ENCODE measurements around the gene PDLIM5. TPM values are rescaled to one million over a fixed set of nuclear protein-coding genes. Genes with fewer than 3 reads are reported as not detected.

Gene PDLIM5
- total and polyA plus RNA-seq, 2 of the 8 experiments (the other 6 are each of a cell fraction or from before 2014, with no cell fraction given), result 37.3 to 62.1 TPM

- H2BK12ac ChIP-seq (ENCODE audit: low read depth, low read length), result no peak overlapping the region
- no peak overlapping the region for H3K14ac ChIP-seq (ENCODE audit: insufficient read length)
- H2BK15ac ChIP-seq (ENCODE audit: low read length), result no peak overlapping the region
- no peak overlapping the region for H3K4me3 ChIP-seq (ENCODE audit: extremely low read depth in 1 of 4, insufficient read depth in 2 of 4, low read depth in 3 of 4, low read length in 4 of 4)
- H2BK20ac ChIP-seq (ENCODE audit: low read length), result no peak overlapping the region
- CTCF ChIA-PET (ENCODE audit: partially characterized antibody), result interaction anchor here (1.2 kb wide), 1 partner anchor 50 kb away, joined by 3 read pairs; no protein-coding TSS in a partner anchor
- H2AFZ ChIP-seq (ENCODE audit: low read length), result no peak overlapping the region
- H3K27me3 ChIP-seq (replicated peaks in 1 of 4; ENCODE audit: control insufficient read depth in 3 of 4, extremely low read depth in 1 of 4, insufficient read depth in 3 of 4, low read length in 3 of 4), result no peaks in the 10 kb centered on the region
- no peak overlapping the region for H3K4me2 ChIP-seq (ENCODE audit: insufficient read depth in 1 of 2, low read depth in 2 of 2, low read length in 2 of 2)
- DNase-seq (ENCODE audit: low read depth in 1 of 2, low spot score in 2 of 2), result no peak
- H3K36me3 ChIP-seq (ENCODE audit: control insufficient read depth in 2 of 4, insufficient read depth in 4 of 4, low read length in 3 of 4), result no peaks in the 10 kb centered on the region
- H2BK5ac ChIP-seq (ENCODE audit: low read depth, low read length), result no peak overlapping the region
- 87% methylated on average over 4 of the region's 4 CpGs; no CpG with 5 or more reads in 1 of the 2 experiments for WGBS, 2 experiments (ENCODE audit: extremely low coverage in 1 of 2, insufficient coverage in 1 of 2, insufficient read length in 1 of 2, insufficient replicate concordance in 2 of 2, low coverage in 1 of 2, low lambda C conversion rate in 2 of 2, missing lambda C conversion rate in 1 of 2)
- no peaks in the 10 kb centered on the region for H3K79me1 ChIP-seq (ENCODE audit: low read depth, low read length)
- H2BK120ac ChIP-seq (replicated peaks; ENCODE audit: low read depth, low read length), result no peak overlapping the region
- no peak overlapping the region for H3K23ac ChIP-seq (ENCODE audit: insufficient read length)
- H3K9me3 ChIP-seq (ENCODE audit: insufficient read depth in 2 of 2, low read depth in 1 of 2, low read length in 1 of 2), result no peaks in the 10 kb centered on the region
- H4K20me1 ChIP-seq (replicated peaks in 1 of 2; ENCODE audit: control insufficient read depth in 1 of 2, insufficient read depth in 2 of 2, low read length in 2 of 2), result no peaks in the 10 kb centered on the region
- no peak overlapping the region for H3K27ac ChIP-seq (ENCODE audit: low read depth, low read length)
- H4K8ac ChIP-seq (ENCODE audit: extremely low read depth, insufficient read depth, low read length), result no peak overlapping the region
- no peak overlapping the region for H3K4ac ChIP-seq (replicated peaks; ENCODE audit: insufficient read length, low read depth, low read length)
- H3K79me2 ChIP-seq (ENCODE audit: control insufficient read depth in 1 of 2, insufficient read depth in 2 of 2, low read length in 2 of 2), result peaks cover 0 to 5% of the 10 kb centered on the region in 2 experiments; a peak in 1 of 4 replicates
- H3K4me1 ChIP-seq (replicated peaks in 1 of 4; ENCODE audit: control insufficient read depth in 3 of 4, insufficient read depth in 4 of 4, low read length in 3 of 4), result peaks cover 0 to 4% (median 0%) of the 10 kb centered on the region in 4 experiments; a peak in 1 of 7 replicates
- H3K23me2 ChIP-seq (ENCODE audit: low read depth, low read length), result no peaks in the 10 kb centered on the region
- POLR2A ChIA-PET (ENCODE audit: partially characterized antibody), result no interaction called here
- no peak overlapping the region for H2AK5ac ChIP-seq (ENCODE audit: low read depth, low read length)
- H3K9ac ChIP-seq (replicated peaks in 1 of 4; ENCODE audit: extremely low read depth in 1 of 4, low read depth in 3 of 4, low read length in 3 of 4), result no peak overlapping the region
- FAIRE-seq, result no peak
- H4K5ac ChIP-seq (ENCODE audit: insufficient read length, low read depth, low read length), result no peak overlapping the region
- H4K91ac ChIP-seq (replicated peaks; ENCODE audit: insufficient read length, low read length), result no peak overlapping the region
- H3K56ac ChIP-seq (replicated peaks; ENCODE audit: insufficient read length, low read depth, low read length), result no peak overlapping the region
- H3K18ac ChIP-seq (ENCODE audit: extremely low read depth, low read length), result no peak overlapping the region
- TF ChIP-seq ATF2 (IDR thresholded peaks at IDR 0.05; ENCODE audit: low read length) (no peak), SIRT6 (IDR thresholded peaks at IDR 0.05; ENCODE audit: low read length) (no peak), YY1 (IDR thresholded peaks at IDR 0.05; ENCODE audit: low read depth, low read length) (no peak), CBX8 (IDR thresholded peaks at IDR 0.05; ENCODE audit: borderline replicate concordance, low read depth, low read length) (no peak), NRF1 (IDR thresholded peaks at IDR 0.05; ENCODE audit: low read depth, low read length) (no peak), ATF3 (IDR thresholded peaks at IDR 0.05; ENCODE audit: insufficient read depth, low read depth, low read length) (no peak), SP1 (IDR thresholded peaks at IDR 0.05; ENCODE audit: low read depth, low read length) (no peak), GTF2F1 (IDR thresholded peaks at IDR 0.05; ENCODE audit: borderline replicate concordance, low read depth, low read length) (no peak), GABPA (IDR thresholded peaks at IDR 0.05; ENCODE audit: borderline replicate concordance, insufficient read depth, low read length) (no peak), TAF1 (IDR thresholded peaks at IDR 0.05; ENCODE audit: low read depth, low read length) (no peak), PHF8 (conservative IDR thresholded peaks at IDR 0.05; ENCODE audit: low read depth, low read length) (no peak), RXRA (IDR thresholded peaks at IDR 0.05; ENCODE audit: insufficient read depth, low read depth, low read length) (no peak)
Observed at GRCh38 chr4:94515365-94515764, 63.6 kb downstream of the PDLIM5 start.

All from H1 (cell line).